Stimulated activated CD8-positive, alpha-beta memory T cell treated with anti-CD3 and anti-CD28 coated beads, Interleukin-15, amount 100 ng/mL, for 24 hours (primary cell): Measurements from ENCODE around the gene CD99L2.

Experiments
- DNase-seq: peaks from one replicate; pipeline ENCODE4 v3.0.0-alpha.2; 2020; ENCODE audit warnings: low read depth

The CD99L2 gene

GRCh38 chrX:150898343-150899190 lies at the start of gene CD99L2:
CD99L2 (minus strand) TSS chrX:150898668; CDS start chrX:150898588, 80 bp downstream.
- peak; percentile 73 for DNase-seq

GRCh38 chrX:150944233-150944632 lies 45.8 kb upstream of the CD99L2 start:
- no peak for DNase-seq

- no peak for DNase-seq
These were observed 44.6 kb upstream of the CD99L2 start for GRCh38 chrX:150942942-150943594.

GRCh38 chrX:150941580-150941979 lies 43.1 kb upstream of the CD99L2 start:
- DNase-seq: no peak

GRCh38 chrX:150940844-150941495 lies 42.5 kb upstream of the CD99L2 start:
- DNase-seq: no peak

GRCh38 chrX:150936556-150936955 lies 38.1 kb upstream of the CD99L2 start:
- no peak for DNase-seq

GRCh38 chrX:150935467-150935866 lies 37.0 kb upstream of the CD99L2 start:
- no peak for DNase-seq

GRCh38 chrX:150934453-150934852 lies 36.0 kb upstream of the CD99L2 start:
- DNase-seq: no peak

GRCh38 chrX:150933945-150934350 lies 35.5 kb upstream of the CD99L2 start:
- DNase-seq: no peak

- no peak for DNase-seq
These were observed 30.6 kb upstream of the CD99L2 start for GRCh38 chrX:150929058-150929457.

GRCh38 chrX:150926791-150927190 lies 28.3 kb upstream of the CD99L2 start:
- no peak for DNase-seq

GRCh38 chrX:150926304-150926703 lies 27.8 kb upstream of the CD99L2 start:
- DNase-seq: no peak

- no peak for DNase-seq
These were observed 20.9 kb upstream of the CD99L2 start for GRCh38 chrX:150919401-150919800.

- no peak for DNase-seq
These were observed 15.0 kb upstream of the CD99L2 start for GRCh38 chrX:150913511-150913910.

GRCh38 chrX:150907474-150907873 lies 9.0 kb upstream of the CD99L2 start:
- DNase-seq: no peak

GRCh38 chrX:150906694-150907093 lies 8.2 kb upstream of the CD99L2 start:
- DNase-seq: no peak

GRCh38 chrX:150905293-150905692 lies 6.8 kb upstream of the CD99L2 start:
- DNase-seq: no peak

- no peak for DNase-seq
These were observed 4.6 kb upstream of the CD99L2 start for GRCh38 chrX:150903110-150903508.

- no peak for DNase-seq
These were observed 4.1 kb upstream of the CD99L2 start for GRCh38 chrX:150902434-150903109.

- no peak for DNase-seq
These were observed 806 bp upstream of the CD99L2 start for GRCh38 chrX:150899191-150899757.

- no peak for DNase-seq
These were observed 797 bp downstream of the CD99L2 start for GRCh38 chrX:150897421-150898320.
